Mesothelial cell of epicardium (in vitro differentiated cells): ENCODE measurements around the gene FCRL6. TPM values are rescaled to one million over a fixed set of nuclear protein-coding genes. Genes with fewer than 3 reads are reported as not detected.

Experiments
- DNase-seq, 2 experiments: peaks; one replicate each; pipeline ENCODE4 v3.0.0; 2021; ENCODE audit warnings: low spot score in 2 of 2; ENCODE audit not compliant: unreplicated experiment in 2 of 2
- H3K27ac Mint-ChIP-seq: 2 replicates; pipeline ENCODE4 v1.8.0; 2021; ENCODE audit warnings: mixed read lengths
- H3K27me3 Mint-ChIP-seq: 2 replicates; pipeline ENCODE4 v1.8.0; 2021; ENCODE audit warnings: low read depth, mixed read lengths
- H3K36me3 Mint-ChIP-seq: 2 replicates; pipeline ENCODE4 v1.8.0; 2021; ENCODE audit warnings: mixed read lengths
- H3K4me1 Mint-ChIP-seq: 2 replicates; pipeline ENCODE4 v1.8.0; 2021; ENCODE audit warnings: mixed read lengths
- H3K4me3 Mint-ChIP-seq: 2 replicates; pipeline ENCODE4 v1.8.0; 2021; ENCODE audit warnings: mild to moderate bottlenecking, moderate library complexity, mixed read lengths
- H3K9me3 Mint-ChIP-seq: 2 replicates; pipeline ENCODE4 v1.8.0; 2021; ENCODE audit warnings: mixed read lengths
- total RNA-seq: library from RNA; stranded (reverse); gene quantifications from 3 replicates; pipeline ENCODE4 v1.2.1, GENCODE V29; 2021
- TF ChIP-seq, protein P1 (sequence below): fragments of 200-600 bp; sonication (generic); IDR thresholded peaks from one replicate; pipeline ENCODE4 v1.5.0; 2021; ENCODE audit warnings: antibody characterized with exemption; ENCODE audit not compliant: unreplicated experiment

Gene FCRL6
- total RNA-seq, 1 donor from 2014 or later: 0.60 TPM

GRCh38 chr1:159835862-159836525 lies 33.8 kb downstream of the FCRL6 start:
- no peak for DNase-seq
- no peaks in the 10 kb centered on the region for H3K9me3 Mint-ChIP-seq
- no peak overlapping the region for H3K4me3 Mint-ChIP-seq
- peaks cover 3% of the 10 kb centered on the region for H3K4me1 Mint-ChIP-seq
- H3K27me3 Mint-ChIP-seq: peaks cover 1% of the 10 kb centered on the region
- H3K36me3 Mint-ChIP-seq: peaks cover 2% of the 10 kb centered on the region
- no peak overlapping the region for H3K27ac Mint-ChIP-seq
- TF ChIP-seq, protein P1, sequence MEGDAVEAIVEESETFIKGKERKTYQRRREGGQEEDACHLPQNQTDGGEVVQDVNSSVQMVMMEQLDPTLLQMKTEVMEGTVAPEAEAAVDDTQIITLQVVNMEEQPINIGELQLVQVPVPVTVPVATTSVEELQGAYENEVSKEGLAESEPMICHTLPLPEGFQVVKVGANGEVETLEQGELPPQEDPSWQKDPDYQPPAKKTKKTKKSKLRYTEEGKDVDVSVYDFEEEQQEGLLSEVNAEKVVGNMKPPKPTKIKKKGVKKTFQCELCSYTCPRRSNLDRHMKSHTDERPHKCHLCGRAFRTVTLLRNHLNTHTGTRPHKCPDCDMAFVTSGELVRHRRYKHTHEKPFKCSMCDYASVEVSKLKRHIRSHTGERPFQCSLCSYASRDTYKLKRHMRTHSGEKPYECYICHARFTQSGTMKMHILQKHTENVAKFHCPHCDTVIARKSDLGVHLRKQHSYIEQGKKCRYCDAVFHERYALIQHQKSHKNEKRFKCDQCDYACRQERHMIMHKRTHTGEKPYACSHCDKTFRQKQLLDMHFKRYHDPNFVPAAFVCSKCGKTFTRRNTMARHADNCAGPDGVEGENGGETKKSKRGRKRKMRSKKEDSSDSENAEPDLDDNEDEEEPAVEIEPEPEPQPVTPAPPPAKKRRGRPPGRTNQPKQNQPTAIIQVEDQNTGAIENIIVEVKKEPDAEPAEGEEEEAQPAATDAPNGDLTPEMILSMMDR: no peak

DNA sequence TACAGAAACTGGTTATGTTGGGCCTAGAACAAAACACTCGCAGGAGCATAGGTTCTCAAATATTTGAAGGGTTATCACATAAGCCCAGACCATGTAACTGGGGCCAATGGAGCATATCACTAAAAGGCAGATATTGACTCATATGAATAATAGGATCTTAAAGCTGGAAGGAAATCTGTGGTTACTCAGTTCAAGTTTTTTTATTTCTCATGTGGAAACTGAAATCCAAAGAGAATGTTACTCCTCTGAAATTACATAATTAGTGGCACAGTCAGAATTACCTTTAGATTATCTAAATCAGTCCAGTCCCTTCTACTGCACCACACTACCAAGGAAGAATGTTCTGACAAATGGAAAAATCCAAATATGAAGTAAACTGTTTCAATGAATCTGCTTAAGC lies 36.6 kb downstream of the FCRL6 start:
- Mint-ChIP-seq H3K4me1 (peaks cover 9% of the 10 kb centered on the region), H3K27me3 (peaks cover 1% of the 10 kb centered on the region), H3K4me3 (no peak overlapping the region), H3K36me3 (peaks cover 2% of the 10 kb centered on the region), H3K27ac (no peak overlapping the region), H3K9me3 (no peaks in the 10 kb centered on the region)
- no peak for DNase-seq
- TF ChIP-seq, protein P1: no peak

GRCh38 chr1:159839116-159839849 lies 37.1 kb downstream of the FCRL6 start:
- Mint-ChIP-seq H3K27ac (no peak overlapping the region), H3K9me3 (no peaks in the 10 kb centered on the region), H3K4me1 (peaks cover 9% of the 10 kb centered on the region), H3K27me3 (peaks cover 2% of the 10 kb centered on the region), H3K36me3 (peaks cover 2% of the 10 kb centered on the region), H3K4me3 (no peak overlapping the region)
- TF ChIP-seq, protein P1: no peak
- no peak for DNase-seq

DNA sequence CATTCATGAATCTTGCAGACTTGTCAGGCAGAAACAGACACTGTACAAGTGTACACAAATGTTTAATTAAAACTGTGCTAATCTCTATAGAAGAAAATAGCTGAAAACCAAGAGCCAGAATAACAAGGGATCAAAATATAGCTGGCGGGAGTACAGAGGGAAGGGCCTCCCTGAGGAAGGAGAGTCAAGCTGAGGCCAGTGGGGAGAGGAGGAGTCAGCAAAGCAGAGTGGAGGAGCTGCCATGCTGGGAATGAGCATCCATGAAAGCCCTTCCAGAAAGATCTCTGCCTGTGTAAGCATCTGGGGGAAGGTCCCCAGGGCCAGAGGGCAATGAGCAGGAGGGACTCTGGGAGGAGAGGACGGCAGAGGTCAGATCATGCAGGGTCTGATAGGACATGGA lies 39.6 kb downstream of the FCRL6 start:
- Mint-ChIP-seq H3K27me3 (peaks cover 2% of the 10 kb centered on the region), H3K4me1 (peaks cover 15% of the 10 kb centered on the region), H3K27ac (peak overlapping the region; percentile 85), H3K9me3 (no peaks in the 10 kb centered on the region), H3K4me3 (no peak overlapping the region), H3K36me3 (no peaks in the 10 kb centered on the region)
- TF ChIP-seq, protein P1: no peak
- DNase-seq: no peak

- no peak overlapping the region for H3K27ac Mint-ChIP-seq
- H3K4me3 Mint-ChIP-seq: no peak overlapping the region
- TF ChIP-seq, protein P1: no peak
Measured at GRCh38 chr1:159843459-159843858, 41.3 kb downstream of the FCRL6 start.

More at GRCh38 chr1:159843459-159843858, 41.3 kb downstream of the FCRL6 start:
- H3K9me3 Mint-ChIP-seq: no peaks in the 10 kb centered on the region
- no peaks in the 10 kb centered on the region for H3K36me3 Mint-ChIP-seq
- H3K27me3 Mint-ChIP-seq: peaks cover 2% of the 10 kb centered on the region
- H3K4me1 Mint-ChIP-seq: peaks cover 15% of the 10 kb centered on the region
- DNase-seq: no peak
